GM12878 (cell line): Measurements from ENCODE around the gene ROBO1. TPM values are rescaled to one million over a fixed set of nuclear protein-coding genes. Genes with fewer than 3 reads are reported as not detected.

ENCODE experiments used
- ATAC-seq: fragments of 200-7000 bp; cut with Tn5 transposase; 3 replicates; pipeline ENCODE4 v1.9.1; 2020; ENCODE audit warnings: mild to moderate bottlenecking, moderate library complexity
- BruUV-seq: library from RNA; stranded (reverse); fragments of 400-500 nt; replicated peaks from 2 replicates; lab custom pipeline; 2021; lab: Mats Ljungman, UMichigan
- CTCF ChIA-PET: fragments of 300-600 bp; sonication (Branson Sonifier 250); formaldehyde crosslinking; extraction: SDS; loops from one replicate; lab custom pipeline; 2021; ENCODE audit warnings: inconsistent platforms; lab: Yijun Ruan, JAX
- POLR2A ChIA-PET: fragments of 350-600 bp; formaldehyde crosslinking; extraction: SDS; loops from one replicate; lab custom pipeline; 2021; ENCODE audit warnings: inconsistent platforms; lab: Charles Lee
- RAD21 ChIA-PET: fragments of 300-600 bp; sonication (Branson Sonifier 250); formaldehyde crosslinking; loops from one replicate; lab custom pipeline; 2023; ENCODE audit warnings: antibody characterized with exemption; ENCODE audit not compliant: unreplicated experiment; lab: Charles Lee
- SMC1A ChIA-PET: fragments of 300-600 bp; sonication (Branson Sonifier 250); formaldehyde crosslinking; loops from one replicate; lab custom pipeline; 2023; ENCODE audit not compliant: unreplicated experiment, uncharacterized antibody; lab: Charles Lee
- DNase-seq: peaks from one replicate; pipeline ENCODE4 v3.0.0-alpha.2; 2011; ENCODE audit warnings: low read depth, low spot score
- FAIRE-seq: peaks from 3 replicates; lab custom pipeline; 2011; peaks lifted over from hg19 to GRCh38; lab: Jason Lieb, UNC
- H2AFZ ChIP-seq: 2 replicates; pipeline ENCODE4 v1.6.0; 2011; ENCODE audit warnings: low read depth, low read length, control low read depth; ENCODE audit not compliant: control insufficient read depth
- H3K27ac ChIP-seq: 2 replicates; pipeline ENCODE4 v1.5.1; 2011; ENCODE audit warnings: control low read depth; ENCODE audit not compliant: control insufficient read depth, insufficient read depth
- H3K27me3 ChIP-seq, 2 experiments: replicated peaks in 1 of 2; 2 replicates each; pipeline versions ENCODE4 v1.6.0 to v1.6.1; 2011; ENCODE audit warnings: low read length in 1 of 2; ENCODE audit not compliant: control insufficient read depth in 2 of 2, insufficient read depth in 2 of 2
- H3K36me3 ChIP-seq, 2 experiments: 2 replicates each; pipeline ENCODE4 v1.5.1; 2011; ENCODE audit warnings: low read length in 1 of 2; ENCODE audit not compliant: control insufficient read depth in 2 of 2, insufficient read depth in 2 of 2
- H3K4me1 ChIP-seq: 2 replicates; pipeline ENCODE4 v1.6.1; 2011; ENCODE audit warnings: mild to moderate bottlenecking, low read length, moderate library complexity, mixed read lengths; ENCODE audit not compliant: control insufficient read depth, insufficient read depth
- H3K4me2 ChIP-seq: 2 replicates; pipeline ENCODE4 v1.6.0; 2011; ENCODE audit warnings: control low read depth; ENCODE audit not compliant: control insufficient read depth, insufficient read depth
- H3K4me3 ChIP-seq: fragments of 200-600 bp; sonication (generic); 2 replicates; pipeline ENCODE4 v1.5.1; 2016
- H3K79me2 ChIP-seq: 2 replicates; pipeline ENCODE4 v1.6.0; 2011; ENCODE audit warnings: low read length; ENCODE audit not compliant: control insufficient read depth, insufficient read depth
- H3K9ac ChIP-seq: 2 replicates; pipeline ENCODE4 v1.8.0; 2011; ENCODE audit warnings: low read length, control low read depth, mixed read lengths; ENCODE audit not compliant: control insufficient read depth, insufficient read depth
- H3K9me3 ChIP-seq: replicated peaks from 3 replicates; pipeline ENCODE4 v1.5.1; 2011; ENCODE audit warnings: mild to moderate bottlenecking, low read length; ENCODE audit not compliant: control insufficient read depth, insufficient read depth
- H4K20me1 ChIP-seq: 2 replicates; pipeline ENCODE4 v1.6.0; 2011; ENCODE audit not compliant: control insufficient read depth, insufficient read depth
- ASH2L ChIP-seq: fragments of 300-600, 200-600 bp; sonication (generic); IDR thresholded peaks from 2 replicates; pipeline ENCODE4 v1.6.1; 2017; ENCODE audit warnings: low read depth, mild to moderate bottlenecking, borderline replicate concordance
- ATF3 ChIP-seq: IDR thresholded peaks from 2 replicates; pipeline ENCODE4 v1.6.1; 2011; ENCODE audit warnings: low read depth, mild to moderate bottlenecking, low read length, moderate library complexity, borderline replicate concordance; ENCODE audit errors: extremely low read depth
- ELK1 ChIP-seq: IDR thresholded peaks from 2 replicates; pipeline ENCODE4 v1.6.1; 2012; ENCODE audit warnings: low read depth, low read length, improper control_type of control experiment
- EP300 ChIP-seq, 2 experiments: fragments of 150-350 bp in 1 of 2; IDR thresholded peaks; 2 replicates each; pipeline ENCODE4 v1.6.1; 2011 to 2012; ENCODE audit warnings: low read depth in 2 of 2, low read length in 2 of 2, borderline replicate concordance in 1 of 2, improper control_type of control experiment in 1 of 2, inconsistent platforms in 1 of 2; ENCODE audit not compliant: control insufficient read depth in 1 of 2
- FOXK2 ChIP-seq: fragments of 450-650 bp; IDR thresholded peaks from 2 replicates; pipeline ENCODE4 v1.6.1; 2017; ENCODE audit warnings: mild to moderate bottlenecking, moderate library complexity
- HCFC1 ChIP-seq: fragments of 150-350 bp; IDR thresholded peaks from 2 replicates; pipeline ENCODE4 v1.6.1; 2014; ENCODE audit warnings: low read length
- KLF5 ChIP-seq: fragments of 450-650 bp; IDR thresholded peaks from 2 replicates; pipeline ENCODE4 v1.6.1; 2014; ENCODE audit warnings: mild to moderate bottlenecking; ENCODE audit not compliant: partially characterized antibody
- NFIC ChIP-seq: IDR thresholded peaks from 2 replicates; pipeline ENCODE4 v1.6.1; 2012; ENCODE audit warnings: low read depth, mild to moderate bottlenecking, inconsistent platforms, low read length, moderate library complexity
- RAD21 ChIP-seq: IDR thresholded peaks from 2 replicates; pipeline ENCODE4 v1.6.1; 2011; ENCODE audit warnings: mild to moderate bottlenecking, low read depth, low read length, moderate library complexity; ENCODE audit not compliant: insufficient read depth
- STAT3 ChIP-seq: IDR thresholded peaks from 2 replicates; pipeline ENCODE4 v1.6.1; 2011; ENCODE audit warnings: low read depth, low read length, improper control_type of control experiment
- YY1 ChIP-seq: IDR thresholded peaks from 2 replicates; pipeline ENCODE4 v1.6.1; 2011; ENCODE audit warnings: low read depth, mild to moderate bottlenecking, low read length
- WGBS: methylation state at CpG from one replicate; pipeline ENCODE4 v1.1.6; 2016; ENCODE audit warnings: low lambda C conversion rate; ENCODE audit not compliant: insufficient replicate concordance, insufficient coverage; ENCODE audit errors: missing lambda C conversion rate; 5-methylcytosine and 5-hydroxymethylcytosine counted together
- in situ Hi-C: fragments of 300-500 bp; cut with MboI; formaldehyde crosslinking; loops from 9 replicates; pipeline ENCODE4 v1.14.3; 2018; ENCODE audit warnings: mixed read lengths
- intact Hi-C: fragments of 100-400 bp; cut with micrococcal nuclease; formaldehyde crosslinking; loops from one replicate; pipeline ENCODE4 v1.14.2; 2022; ENCODE audit not compliant: unreplicated experiment
- polyA plus RNA-seq, 11 experiments: library from polyadenylated mRNA; depleted of rRNA in 4 of 11; unstranded in 6 of 11; stranded (reverse) in 5 of 11; fragments of >200 nt; fragmentation: Nextera tagmentation in 4 of 11; fragmentation: Illumina TruSeq in 1 of 11; extraction: Ambion mirVana in 4 of 11; extraction: Trizol in 1 of 11; gene quantifications; 1 replicate in 1 of 11; 2 replicates in 10 of 11; pipeline versions ENCODE4 v1.2.1 to v1.2.3, GENCODE V29; 2011 to 2016; ENCODE audit warnings: inconsistent platforms in 2 of 11, missing spikeins in 2 of 11, low read depth in 1 of 11
- total RNA-seq, 4 experiments: library from RNA; depleted of rRNA in 3 of 4; stranded (reverse); fragments of >200 nt in 3 of 4; fragmentation: Illumina TruSeq in 1 of 4; extraction: Trizol in 1 of 4; gene quantifications; 2 replicates each; pipeline versions ENCODE4 v1.2.1 to v1.2.3, GENCODE V29; 2013 to 2021
- TF ChIP-seq, protein P1 (sequence below): fragments of 150-350 bp; IDR thresholded peaks from 2 replicates; pipeline ENCODE4 v1.6.1; 2016; ENCODE audit warnings: low read depth, low read length

The ROBO1 gene
- total and polyA plus RNA-seq, 10 of the 15 experiments (the other 5 are each of a cell fraction or from before 2014, with no cell fraction given) = 0.29 to 46.5 (median 1.2) TPM

DNA sequence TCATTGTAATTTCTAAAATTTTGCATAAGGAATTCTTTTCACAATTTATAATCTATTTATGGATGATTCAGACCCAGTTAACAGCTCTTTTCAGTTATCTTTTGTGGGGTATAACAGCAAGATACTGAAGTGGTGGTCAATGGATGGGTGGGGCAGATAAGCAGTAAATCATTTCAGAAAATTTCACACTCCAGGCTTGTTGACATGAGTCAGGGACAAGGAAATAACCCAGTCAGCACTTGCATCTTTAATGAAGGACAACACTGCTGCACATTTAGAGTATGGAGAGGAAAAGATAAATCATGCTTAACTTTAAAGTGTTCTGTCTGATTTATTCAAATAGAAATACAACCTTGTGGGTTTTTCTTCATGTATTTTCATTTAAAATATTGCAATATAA, 181.6 kb downstream of the ROBO1 start (continued):
- TF ChIP-seq NFIC = no peak

GRCh38 chr3:79572930-79573329, 194.9 kb downstream of the ROBO1 start:
- 26% methylated on average over 7 of the region's 7 CpGs for WGBS
- H3K27ac ChIP-seq = no peak overlapping the region
- CTCF ChIA-PET = no interaction called here

DNA sequence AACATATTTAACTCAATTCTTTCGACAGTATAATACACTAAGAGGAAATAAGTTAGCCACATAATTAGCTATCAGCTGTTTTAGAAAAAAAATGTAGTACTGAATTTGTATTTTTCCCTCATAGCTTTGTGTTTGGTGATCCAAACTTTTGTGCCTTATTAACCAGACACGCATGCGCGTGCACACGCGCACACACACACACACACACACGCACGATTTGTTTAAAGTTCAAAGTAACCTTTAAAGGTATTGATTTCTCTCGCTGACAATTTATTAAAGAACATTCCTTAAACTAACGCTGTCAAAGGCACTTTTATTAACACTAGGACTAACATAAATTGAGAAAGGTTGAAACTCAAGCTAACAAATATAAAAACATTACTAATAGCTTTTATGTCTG, 198.9 kb downstream of the ROBO1 start:
- Histone ChIP-seq H3K79me2 (no peaks in the 10 kb centered on the region), H3K9ac (no peak overlapping the region), H3K4me2 (no peak overlapping the region), H3K4me1 (no peaks in the 10 kb centered on the region), H4K20me1 (no peaks in the 10 kb centered on the region), H3K27me3 (no peaks in the 10 kb centered on the region), H3K4me3 (no peak overlapping the region), H3K9me3 (no peaks in the 10 kb centered on the region), H2AFZ (no peak overlapping the region), H3K27ac (no peak overlapping the region), H3K36me3 (no peaks in the 10 kb centered on the region)
- FAIRE-seq (no peak), DNase-seq (no peak), ATAC-seq (no peak)
- ChIA-PET RAD21 (no interaction called here), POLR2A (no interaction called here), SMC1A (no interaction called here), CTCF (interaction anchor here (0.6 to 0.7 kb wide), 2 partner anchors 10 to 47 kb away, joined by 3 to 4 read pairs; no protein-coding TSS in a partner anchor)
- BruUV-seq = no TSS peak
- 64% methylated on average over 10 of the region's 10 CpGs for WGBS
- in situ Hi-C loops (no loop called here), intact Hi-C loops (no loop called here)
- TF ChIP-seq ATF3 (no peak), ASH2L (no peak), ELK1 (no peak), RAD21 (no peak), YY1 (no peak), KLF5 (no peak), HCFC1 (no peak), EP300 (IDR thresholded peaks at IDR 0.05; ENCODE audit: borderline replicate concordance in 1 of 2, control insufficient read depth in 1 of 2, low read depth in 2 of 2, low read length in 2 of 2) (no peak), STAT3 (no peak)
- TF ChIP-seq, protein P1, sequence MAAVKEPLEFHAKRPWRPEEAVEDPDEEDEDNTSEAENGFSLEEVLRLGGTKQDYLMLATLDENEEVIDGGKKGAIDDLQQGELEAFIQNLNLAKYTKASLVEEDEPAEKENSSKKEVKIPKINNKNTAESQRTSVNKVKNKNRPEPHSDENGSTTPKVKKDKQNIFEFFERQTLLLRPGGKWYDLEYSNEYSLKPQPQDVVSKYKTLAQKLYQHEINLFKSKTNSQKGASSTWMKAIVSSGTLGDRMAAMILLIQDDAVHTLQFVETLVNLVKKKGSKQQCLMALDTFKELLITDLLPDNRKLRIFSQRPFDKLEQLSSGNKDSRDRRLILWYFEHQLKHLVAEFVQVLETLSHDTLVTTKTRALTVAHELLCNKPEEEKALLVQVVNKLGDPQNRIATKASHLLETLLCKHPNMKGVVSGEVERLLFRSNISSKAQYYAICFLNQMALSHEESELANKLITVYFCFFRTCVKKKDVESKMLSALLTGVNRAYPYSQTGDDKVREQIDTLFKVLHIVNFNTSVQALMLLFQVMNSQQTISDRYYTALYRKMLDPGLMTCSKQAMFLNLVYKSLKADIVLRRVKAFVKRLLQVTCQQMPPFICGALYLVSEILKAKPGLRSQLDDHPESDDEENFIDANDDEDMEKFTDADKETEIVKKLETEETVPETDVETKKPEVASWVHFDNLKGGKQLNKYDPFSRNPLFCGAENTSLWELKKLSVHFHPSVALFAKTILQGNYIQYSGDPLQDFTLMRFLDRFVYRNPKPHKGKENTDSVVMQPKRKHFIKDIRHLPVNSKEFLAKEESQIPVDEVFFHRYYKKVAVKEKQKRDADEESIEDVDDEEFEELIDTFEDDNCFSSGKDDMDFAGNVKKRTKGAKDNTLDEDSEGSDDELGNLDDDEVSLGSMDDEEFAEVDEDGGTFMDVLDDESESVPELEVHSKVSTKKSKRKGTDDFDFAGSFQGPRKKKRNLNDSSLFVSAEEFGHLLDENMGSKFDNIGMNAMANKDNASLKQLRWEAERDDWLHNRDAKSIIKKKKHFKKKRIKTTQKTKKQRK = no peak

More at GRCh38 chr3:79572930-79573329, 194.9 kb downstream of the ROBO1 start:
- ChIA-PET SMC1A (no interaction called here), POLR2A (no interaction called here), RAD21 (no interaction called here)
- H2AFZ ChIP-seq = no peak overlapping the region
- DNase-seq = no peak
- no peak for TF ChIP-seq FOXK2
- no peak overlapping the region for H3K9ac ChIP-seq
- BruUV-seq = no TSS peak
- intact Hi-C loops (no loop called here), in situ Hi-C loops (no loop called here)
- no peaks in the 10 kb centered on the region for H3K27me3 ChIP-seq
- no peak overlapping the region for H3K4me3 ChIP-seq
- no peaks in the 10 kb centered on the region for H3K36me3 ChIP-seq
- ATAC-seq = no peak
- H3K4me2 ChIP-seq = no peak overlapping the region
- no peaks in the 10 kb centered on the region for H4K20me1 ChIP-seq
- no peak for FAIRE-seq
- no peaks in the 10 kb centered on the region for H3K4me1 ChIP-seq
- H3K79me2 ChIP-seq = no peaks in the 10 kb centered on the region
- no peaks in the 10 kb centered on the region for H3K9me3 ChIP-seq
